HepG2 (cell line): ENCODE measurements around the gene SMIM38. TPM values are rescaled to one million over a fixed set of nuclear protein-coding genes. Genes with fewer than 3 reads are reported as not detected.

Source experiments
- CEBPG ChIP-seq: IDR thresholded peaks from 2 replicates; pipeline ENCODE4 v1.6.1; 2016
- JUND ChIP-seq: sonication (generic); formaldehyde crosslinking; IDR thresholded peaks from 2 replicates; pipeline ENCODE4 v1.8.0; 2022; ENCODE audit warnings: mild to moderate bottlenecking, missing genetic modification reagents
- MLLT10 ChIP-seq: sonication (generic); formaldehyde crosslinking; IDR thresholded peaks from 2 replicates; pipeline ENCODE4 v1.4.0; 2020; ENCODE audit warnings: missing genetic modification reagents
- SIX4 ChIP-seq: sonication (generic); formaldehyde crosslinking; IDR thresholded peaks from 2 replicates; pipeline ENCODE4 v1.4.0; 2020; ENCODE audit warnings: missing genetic modification reagents
- SOX13 ChIP-seq, 3 experiments: fragments of 450-650 bp in 1 of 3; sonication (generic) in 1 of 3; formaldehyde crosslinking in 1 of 3; IDR thresholded peaks in 2 of 3; conservative IDR thresholded peaks in 1 of 3; 2 replicates each; pipeline versions ENCODE4 v1.5.0 to v1.6.1; 2016 to 2020; ENCODE audit warnings: antibody characterized with exemption in 1 of 3, mild to moderate bottlenecking in 1 of 3, missing compliant biosample characterization in 1 of 3, missing genetic modification reagents in 1 of 3, moderate library complexity in 1 of 3
- SUZ12 ChIP-seq: fragments of 150-350 bp; IDR thresholded peaks from 2 replicates; pipeline ENCODE4 v1.6.1; 2014; ENCODE audit warnings: low read depth, low read length
- THYN1 ChIP-seq: sonication (generic); formaldehyde crosslinking; IDR thresholded peaks from 2 replicates; pipeline ENCODE4 v1.8.1; 2023; ENCODE audit warnings: low read depth, mild to moderate bottlenecking, moderate library complexity, missing genetic modification reagents, borderline replicate concordance
- ZEB1 ChIP-seq: IDR thresholded peaks from 2 replicates; pipeline ENCODE4 v1.6.1; 2012; ENCODE audit warnings: mild to moderate bottlenecking, low read depth, inconsistent platforms; ENCODE audit not compliant: insufficient replicate concordance
- ZNF205 ChIP-seq: IDR thresholded peaks from 2 replicates; pipeline ENCODE4 v1.6.1; 2018; ENCODE audit warnings: missing biosample characterization, missing genetic modification reagents
- ZNF224 ChIP-seq: sonication (generic); formaldehyde crosslinking; IDR thresholded peaks from 2 replicates; pipeline ENCODE4 v1.5.0; 2020; ENCODE audit warnings: mild to moderate bottlenecking, missing genetic modification reagents
- ZNF83 ChIP-seq: sonication (generic); formaldehyde crosslinking; IDR thresholded peaks from 2 replicates; pipeline ENCODE4 v1.4.0; 2020; ENCODE audit warnings: missing genetic modification reagents, mild to moderate bottlenecking, borderline replicate concordance
- polyA plus RNA-seq, 8 experiments: library from polyadenylated mRNA; depleted of rRNA in 3 of 8; stranded (reverse) in 7 of 8; unstranded in 1 of 8; fragments of >200 nt; fragmentation: Illumina TruSeq in 4 of 8; extraction: Trizol in 4 of 8; gene quantifications; 2 replicates each; pipeline versions ENCODE4 v1.2.1 to v1.2.3, GENCODE V29; 2011 to 2016; ENCODE audit warnings: low read depth in 4 of 8, missing spikeins in 1 of 8, mixed read lengths in 1 of 8; ENCODE audit not compliant: insufficient read depth in 1 of 8
- total RNA-seq, 5 experiments: library from RNA; depleted of rRNA; stranded (reverse); fragments of >200 nt; fragmentation: Illumina TruSeq; extraction: Trizol; gene quantifications; 2 replicates each; pipeline ENCODE4 v1.2.3, GENCODE V29; 2016; ENCODE audit warnings: low read depth in 1 of 5
- TF ChIP-seq, protein P1 (sequence below): sonication (generic); formaldehyde crosslinking; IDR thresholded peaks from 2 replicates; pipeline ENCODE4 v1.4.0; 2020; ENCODE audit warnings: missing genetic modification reagents, borderline replicate concordance
- TF ChIP-seq, protein P2 (sequence below): sonication (generic); IDR thresholded peaks from 2 replicates; pipeline ENCODE4 v1.6.1; 2016; ENCODE audit warnings: low read depth, borderline replicate concordance
- TF ChIP-seq, protein P3 (sequence below): sonication (generic); formaldehyde crosslinking; IDR thresholded peaks from 2 replicates; pipeline ENCODE4 v1.5.0; 2020; ENCODE audit warnings: mild to moderate bottlenecking, missing genetic modification reagents
- TF ChIP-seq, protein P4 (sequence below): sonication (generic); formaldehyde crosslinking; IDR thresholded peaks from 2 replicates; pipeline ENCODE4 v1.5.1; 2020; ENCODE audit warnings: missing genetic modification reagents, mild to moderate bottlenecking, borderline replicate concordance
- TF ChIP-seq, protein P5 (sequence below), 2 experiments: fragments of 450-650 bp in 1 of 2; sonication (generic) in 1 of 2; formaldehyde crosslinking; IDR thresholded peaks; 2 replicates each; pipeline versions ENCODE4 v1.5.0 to v1.8.0; 2020 to 2022; ENCODE audit warnings: mild to moderate bottlenecking in 1 of 2, missing genetic modification reagents in 1 of 2
- TF ChIP-seq, protein P6 (sequence below): sonication (generic); formaldehyde crosslinking; IDR thresholded peaks from 2 replicates; pipeline ENCODE4 v1.4.0; 2020; ENCODE audit warnings: mild to moderate bottlenecking, missing genetic modification reagents

SMIM38 gene
- total and polyA plus RNA-seq, 2 of the 13 experiments (the other 11 are each of a cell fraction or from before 2014, with no cell fraction given): 0.30 to 0.40 TPM

DNA sequence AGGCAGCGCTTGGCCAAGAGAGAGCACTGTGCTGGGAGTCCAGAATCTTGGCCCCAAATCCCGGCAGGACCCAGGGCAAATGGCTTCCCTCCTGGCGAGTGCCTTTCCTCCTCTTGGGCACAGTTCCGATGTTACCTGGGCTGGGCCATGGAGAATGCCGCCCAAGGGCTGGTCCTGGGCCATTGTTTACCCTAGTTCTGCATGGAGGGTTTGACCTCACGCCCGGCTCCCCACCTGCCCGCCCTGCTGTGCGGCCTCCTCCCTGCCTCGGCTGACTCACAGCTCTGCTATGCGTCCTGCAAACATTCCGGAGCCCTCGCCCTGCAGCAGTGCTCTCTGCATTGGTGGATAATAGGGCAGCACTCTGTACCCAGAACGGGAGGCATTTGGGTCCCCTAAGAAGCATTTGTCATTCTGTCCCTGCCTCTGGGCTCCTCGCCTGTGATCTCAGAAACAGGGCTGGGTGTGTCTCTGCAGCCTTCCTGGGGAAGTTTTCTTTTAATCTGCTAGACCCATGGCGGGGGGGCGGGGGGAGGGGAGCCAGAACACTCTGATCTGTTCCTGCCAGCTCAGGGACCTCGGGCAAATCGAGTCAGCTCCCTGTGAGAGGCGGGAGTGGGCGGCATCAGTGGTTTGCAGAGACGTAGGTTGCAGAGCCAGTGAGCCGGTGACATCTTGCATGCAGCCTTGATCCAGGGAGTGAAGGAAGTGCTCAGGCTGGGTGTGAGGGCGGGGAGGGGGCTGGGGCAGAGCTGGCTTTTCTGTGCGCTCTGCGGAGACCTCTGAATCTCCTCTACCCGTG lies 32.9 kb upstream of the SMIM38 start (continued):
- TF ChIP-seq, protein P1, sequence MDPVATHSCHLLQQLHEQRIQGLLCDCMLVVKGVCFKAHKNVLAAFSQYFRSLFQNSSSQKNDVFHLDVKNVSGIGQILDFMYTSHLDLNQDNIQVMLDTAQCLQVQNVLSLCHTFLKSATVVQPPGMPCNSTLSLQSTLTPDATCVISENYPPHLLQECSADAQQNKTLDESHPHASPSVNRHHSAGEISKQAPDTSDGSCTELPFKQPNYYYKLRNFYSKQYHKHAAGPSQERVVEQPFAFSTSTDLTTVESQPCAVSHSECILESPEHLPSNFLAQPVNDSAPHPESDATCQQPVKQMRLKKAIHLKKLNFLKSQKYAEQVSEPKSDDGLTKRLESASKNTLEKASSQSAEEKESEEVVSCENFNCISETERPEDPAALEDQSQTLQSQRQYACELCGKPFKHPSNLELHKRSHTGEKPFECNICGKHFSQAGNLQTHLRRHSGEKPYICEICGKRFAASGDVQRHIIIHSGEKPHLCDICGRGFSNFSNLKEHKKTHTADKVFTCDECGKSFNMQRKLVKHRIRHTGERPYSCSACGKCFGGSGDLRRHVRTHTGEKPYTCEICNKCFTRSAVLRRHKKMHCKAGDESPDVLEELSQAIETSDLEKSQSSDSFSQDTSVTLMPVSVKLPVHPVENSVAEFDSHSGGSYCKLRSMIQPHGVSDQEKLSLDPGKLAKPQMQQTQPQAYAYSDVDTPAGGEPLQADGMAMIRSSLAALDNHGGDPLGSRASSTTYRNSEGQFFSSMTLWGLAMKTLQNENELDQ (CRISPR knock-in tag): no peak
- TF ChIP-seq CEBPG (peak; percentile 30; the same call in 1 of the 2 replicates), ZNF205 (CRISPR knock-in tag) (no peak), SUZ12 (no peak), ZNF83 (no peak), ZNF224 (CRISPR knock-in tag) (no peak), ZEB1 (peak; percentile 88), THYN1 (CRISPR knock-in tag) (no peak), JUND (CRISPR knock-in tag) (peak; percentile 100), MLLT10 (no peak), SIX4 (no peak), SOX13 (IDR thresholded peaks at IDR 0.05) (no peak), SOX13 (CRISPR knock-in tag; conservative IDR thresholded peaks at IDR 0.05 in 1 of 2, IDR thresholded peaks at IDR 0.05 in 1 of 2) (peak in 1 of 2 experiments; percentile 79; a peak in 2 of 4 replicates)
- TF ChIP-seq, protein P2, sequence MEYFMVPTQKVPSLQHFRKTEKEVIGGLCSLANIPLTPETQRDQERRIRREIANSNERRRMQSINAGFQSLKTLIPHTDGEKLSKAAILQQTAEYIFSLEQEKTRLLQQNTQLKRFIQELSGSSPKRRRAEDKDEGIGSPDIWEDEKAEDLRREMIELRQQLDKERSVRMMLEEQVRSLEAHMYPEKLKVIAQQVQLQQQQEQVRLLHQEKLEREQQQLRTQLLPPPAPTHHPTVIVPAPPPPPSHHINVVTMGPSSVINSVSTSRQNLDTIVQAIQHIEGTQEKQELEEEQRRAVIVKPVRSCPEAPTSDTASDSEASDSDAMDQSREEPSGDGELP: peak; percentile 51; the same call in 1 of the 2 replicates
- TF ChIP-seq, protein P3, sequence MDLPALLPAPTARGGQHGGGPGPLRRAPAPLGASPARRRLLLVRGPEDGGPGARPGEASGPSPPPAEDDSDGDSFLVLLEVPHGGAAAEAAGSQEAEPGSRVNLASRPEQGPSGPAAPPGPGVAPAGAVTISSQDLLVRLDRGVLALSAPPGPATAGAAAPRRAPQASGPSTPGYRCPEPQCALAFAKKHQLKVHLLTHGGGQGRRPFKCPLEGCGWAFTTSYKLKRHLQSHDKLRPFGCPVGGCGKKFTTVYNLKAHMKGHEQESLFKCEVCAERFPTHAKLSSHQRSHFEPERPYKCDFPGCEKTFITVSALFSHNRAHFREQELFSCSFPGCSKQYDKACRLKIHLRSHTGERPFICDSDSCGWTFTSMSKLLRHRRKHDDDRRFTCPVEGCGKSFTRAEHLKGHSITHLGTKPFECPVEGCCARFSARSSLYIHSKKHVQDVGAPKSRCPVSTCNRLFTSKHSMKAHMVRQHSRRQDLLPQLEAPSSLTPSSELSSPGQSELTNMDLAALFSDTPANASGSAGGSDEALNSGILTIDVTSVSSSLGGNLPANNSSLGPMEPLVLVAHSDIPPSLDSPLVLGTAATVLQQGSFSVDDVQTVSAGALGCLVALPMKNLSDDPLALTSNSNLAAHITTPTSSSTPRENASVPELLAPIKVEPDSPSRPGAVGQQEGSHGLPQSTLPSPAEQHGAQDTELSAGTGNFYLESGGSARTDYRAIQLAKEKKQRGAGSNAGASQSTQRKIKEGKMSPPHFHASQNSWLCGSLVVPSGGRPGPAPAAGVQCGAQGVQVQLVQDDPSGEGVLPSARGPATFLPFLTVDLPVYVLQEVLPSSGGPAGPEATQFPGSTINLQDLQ (CRISPR knock-in tag): no peak
- TF ChIP-seq, protein P4, sequence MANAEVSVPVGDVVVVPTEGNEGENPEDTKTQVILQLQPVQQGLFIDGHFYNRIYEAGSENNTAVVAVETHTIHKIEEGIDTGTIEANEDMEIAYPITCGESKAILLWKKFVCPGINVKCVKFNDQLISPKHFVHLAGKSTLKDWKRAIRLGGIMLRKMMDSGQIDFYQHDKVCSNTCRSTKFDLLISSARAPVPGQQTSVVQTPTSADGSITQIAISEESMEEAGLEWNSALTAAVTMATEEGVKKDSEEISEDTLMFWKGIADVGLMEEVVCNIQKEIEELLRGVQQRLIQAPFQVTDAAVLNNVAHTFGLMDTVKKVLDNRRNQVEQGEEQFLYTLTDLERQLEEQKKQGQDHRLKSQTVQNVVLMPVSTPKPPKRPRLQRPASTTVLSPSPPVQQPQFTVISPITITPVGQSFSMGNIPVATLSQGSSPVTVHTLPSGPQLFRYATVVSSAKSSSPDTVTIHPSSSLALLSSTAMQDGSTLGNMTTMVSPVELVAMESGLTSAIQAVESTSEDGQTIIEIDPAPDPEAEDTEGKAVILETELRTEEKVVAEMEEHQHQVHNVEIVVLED (CRISPR knock-in tag): peak; percentile 47; the same call in 1 of the 2 replicates
- TF ChIP-seq, protein P5, sequence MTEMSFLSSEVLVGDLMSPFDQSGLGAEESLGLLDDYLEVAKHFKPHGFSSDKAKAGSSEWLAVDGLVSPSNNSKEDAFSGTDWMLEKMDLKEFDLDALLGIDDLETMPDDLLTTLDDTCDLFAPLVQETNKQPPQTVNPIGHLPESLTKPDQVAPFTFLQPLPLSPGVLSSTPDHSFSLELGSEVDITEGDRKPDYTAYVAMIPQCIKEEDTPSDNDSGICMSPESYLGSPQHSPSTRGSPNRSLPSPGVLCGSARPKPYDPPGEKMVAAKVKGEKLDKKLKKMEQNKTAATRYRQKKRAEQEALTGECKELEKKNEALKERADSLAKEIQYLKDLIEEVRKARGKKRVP (CRISPR knock-in tag; IDR thresholded peaks at IDR 0.05): no peak
- TF ChIP-seq, protein P6, sequence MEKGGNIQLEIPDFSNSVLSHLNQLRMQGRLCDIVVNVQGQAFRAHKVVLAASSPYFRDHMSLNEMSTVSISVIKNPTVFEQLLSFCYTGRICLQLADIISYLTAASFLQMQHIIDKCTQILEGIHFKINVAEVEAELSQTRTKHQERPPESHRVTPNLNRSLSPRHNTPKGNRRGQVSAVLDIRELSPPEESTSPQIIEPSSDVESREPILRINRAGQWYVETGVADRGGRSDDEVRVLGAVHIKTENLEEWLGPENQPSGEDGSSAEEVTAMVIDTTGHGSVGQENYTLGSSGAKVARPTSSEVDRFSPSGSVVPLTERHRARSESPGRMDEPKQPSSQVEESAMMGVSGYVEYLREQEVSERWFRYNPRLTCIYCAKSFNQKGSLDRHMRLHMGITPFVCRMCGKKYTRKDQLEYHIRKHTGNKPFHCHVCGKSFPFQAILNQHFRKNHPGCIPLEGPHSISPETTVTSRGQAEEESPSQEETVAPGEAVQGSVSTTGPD (CRISPR knock-in tag): no peak
